GM12865 (cell line): Measurements from ENCODE around the gene TC2N.
"Not testable (repeated sequence)": the region's sequence is repeated elsewhere in the genome, so short reads cannot be mapped to it uniquely, and the experiment has no call there.

Experiments used
- DNase-seq: peaks from one replicate; pipeline ENCODE4 v3.0.0; 2010; ENCODE audit warnings: low read depth
- H3K4me3 ChIP-seq: 2 replicates; pipeline ENCODE4 v1.5.1; 2011; ENCODE audit warnings: mild to moderate bottlenecking, low read depth, low read length, control low read depth
- CTCF ChIP-seq: IDR thresholded peaks from 2 replicates; pipeline ENCODE4 v1.5.1; 2011; ENCODE audit warnings: low read length, control low read depth, low read depth, inconsistent platforms; ENCODE audit not compliant: insufficient read depth; ENCODE audit errors: missing control alignments

Gene TC2N

DNA sequence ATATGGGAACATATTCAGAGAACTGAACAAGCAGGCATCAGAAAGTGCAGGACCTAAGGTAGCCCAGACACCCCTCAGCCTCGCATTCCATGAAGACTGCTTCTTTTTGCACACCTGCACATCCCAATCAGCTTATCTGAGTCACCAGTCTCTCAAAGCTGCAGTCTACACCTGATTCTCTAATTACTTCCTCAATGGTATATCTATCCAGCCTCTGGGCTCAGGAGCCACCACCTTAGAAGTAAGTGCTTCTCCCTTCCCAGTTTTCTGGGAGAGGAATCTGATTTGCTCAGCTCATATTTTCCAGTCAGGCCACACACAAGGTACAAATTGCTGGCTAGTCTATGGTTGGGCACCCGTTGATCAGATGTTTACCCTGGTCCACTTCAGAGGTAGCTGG lies 21.7 kb downstream of the TC2N start:
- DNase-seq, result no peak
- TF ChIP-seq CTCF, result no peak
- H3K4me3 ChIP-seq, result no peak overlapping the region

- not testable (repeated sequence) for DNase-seq, H3K4me3 ChIP-seq
Measured at GRCh38 chr14:91845056-91845455, 22.3 kb downstream of the TC2N start.

DNA sequence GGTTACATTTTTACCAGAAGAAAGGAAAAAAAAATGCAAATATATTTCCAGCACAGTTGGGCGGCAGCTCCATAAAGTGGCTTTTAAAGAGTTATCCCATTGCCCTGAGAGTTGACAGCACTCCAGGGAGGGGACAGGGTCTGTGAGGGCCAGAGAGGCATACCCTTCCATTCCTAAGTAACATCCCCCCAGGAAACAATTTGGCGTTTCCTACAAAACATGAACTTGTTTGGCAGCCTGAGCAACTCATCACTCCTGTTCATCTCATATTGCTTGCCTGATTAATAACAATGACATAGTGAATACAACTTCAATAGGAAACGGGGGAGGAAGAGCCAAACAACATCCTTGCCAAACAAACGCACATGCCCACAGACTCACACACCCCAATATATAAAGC lies 23.3 kb downstream of the TC2N start:
- DNase-seq, result no peak
- no peak for TF ChIP-seq CTCF
- H3K4me3 ChIP-seq, result no peak overlapping the region

GRCh38 chr14:91843437-91843836 lies 23.9 kb downstream of the TC2N start:
- peak; percentile 34 for DNase-seq
- no peak overlapping the region for H3K4me3 ChIP-seq
- TF ChIP-seq CTCF, result no peak

DNA sequence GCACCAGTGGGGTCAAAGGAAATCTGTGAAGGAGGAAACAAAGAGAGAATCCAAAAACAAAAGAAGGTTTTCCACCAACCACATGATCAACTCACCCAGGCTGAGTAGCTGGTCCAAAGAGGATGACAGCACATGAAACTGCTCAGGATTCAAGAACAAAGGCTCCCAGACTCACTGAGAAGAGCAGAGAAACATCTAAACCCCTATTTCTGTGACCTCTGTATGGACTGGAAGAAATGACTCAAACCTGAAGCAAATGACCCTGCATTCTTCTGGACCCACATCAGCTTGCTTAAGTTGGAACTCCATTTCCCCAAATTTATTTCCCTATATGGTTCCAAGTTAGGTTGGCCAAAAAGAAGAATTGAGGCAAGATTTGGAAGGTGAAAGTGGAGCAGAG lies 26.3 kb downstream of the TC2N start:
- no peak overlapping the region for H3K4me3 ChIP-seq
- no peak for TF ChIP-seq CTCF
- peak; percentile 11 for DNase-seq

GRCh38 chr14:91839749-91840148 lies 27.6 kb downstream of the TC2N start:
- no peak overlapping the region for H3K4me3 ChIP-seq
- no peak for TF ChIP-seq CTCF
- peak; percentile 43 for DNase-seq

GRCh38 chr14:91837076-91837475 lies 30.3 kb downstream of the TC2N start:
- TF ChIP-seq CTCF, result no peak
- H3K4me3 ChIP-seq, result peak overlapping the region; percentile 68
- no peak for DNase-seq
